ENCODE data around the gene RFFL.
"Not testable (repeated sequence)": the region's sequence is repeated elsewhere in the genome, so short reads cannot be mapped to it uniquely, and the experiment has no call there.

The RFFL gene

DNA sequence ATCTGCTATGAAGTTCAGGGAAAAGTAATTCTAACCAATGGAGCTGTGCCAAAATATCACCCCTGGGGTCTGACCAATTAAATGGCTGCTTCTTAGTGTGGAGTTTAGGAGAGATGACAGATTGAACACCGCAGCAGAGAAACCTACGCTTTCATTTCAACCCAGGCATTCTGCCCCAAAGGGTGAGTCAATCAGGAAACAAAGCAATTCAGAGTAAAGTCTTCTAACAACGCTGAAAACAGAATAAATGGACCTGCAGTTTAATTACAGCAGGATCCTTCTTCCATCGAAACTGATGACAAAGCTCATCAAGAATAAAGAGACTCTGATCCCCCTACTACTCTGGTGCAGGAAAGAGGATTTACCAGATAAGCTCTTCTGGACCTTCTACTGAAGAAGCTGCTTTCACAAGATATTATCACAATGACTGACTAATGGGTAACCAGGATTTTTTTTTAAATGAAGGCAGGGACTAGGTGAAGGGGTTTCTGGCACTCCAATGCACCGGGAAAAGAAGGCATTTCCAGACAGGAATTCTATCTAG lies 16.7 kb downstream of the RFFL start:
- peak; percentile 92 for DNase-seq (ENCODE audit: low spot score)

DNA sequence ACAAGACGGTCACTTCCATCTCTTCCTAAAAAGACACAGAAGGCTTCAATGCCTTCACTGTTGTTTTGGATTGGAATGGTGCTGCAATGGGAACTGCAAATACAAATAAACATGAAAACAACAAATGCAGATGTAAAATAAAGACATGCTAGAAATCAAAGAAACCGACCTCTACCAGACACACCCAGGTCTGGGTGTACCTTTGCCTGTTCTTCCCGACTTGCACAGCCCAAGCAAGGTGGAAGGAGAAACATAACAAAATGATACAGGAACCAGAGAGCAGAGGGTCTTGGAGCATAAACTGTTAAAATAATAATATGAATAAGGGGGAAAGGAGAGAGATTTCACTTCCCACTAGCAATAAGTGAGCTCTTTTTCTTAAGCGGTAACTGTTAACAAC lies 17.3 kb downstream of the RFFL start:
- no peak for DNase-seq (ENCODE audit: low spot score)

DNA sequence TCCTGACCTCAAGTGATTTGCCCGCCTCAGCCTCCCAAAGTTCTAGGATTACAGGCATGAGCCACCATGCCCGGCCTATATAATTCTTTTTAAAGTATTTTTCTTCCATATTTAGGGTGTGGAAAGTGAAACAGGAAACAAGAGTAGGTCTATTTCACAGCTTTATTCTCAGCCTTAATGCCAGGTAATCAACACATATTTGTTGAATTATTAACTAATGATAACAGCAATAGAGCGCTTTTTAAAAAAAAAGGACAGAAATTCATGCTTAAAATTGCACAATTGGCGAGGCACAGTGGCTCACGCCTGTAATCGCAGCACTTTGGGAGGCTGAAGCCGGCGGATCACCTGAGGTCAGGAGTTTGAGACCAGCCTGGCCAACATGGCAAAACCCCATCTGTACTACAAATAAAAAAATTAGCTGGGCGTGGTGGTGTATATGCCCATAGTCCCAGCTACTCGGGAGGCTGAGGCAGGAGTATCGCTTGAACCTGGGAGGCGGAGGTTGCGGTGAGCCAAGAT lies 18.0 kb downstream of the RFFL start:
- not testable (repeated sequence) for DNase-seq (ENCODE audit: low spot score)

DNA sequence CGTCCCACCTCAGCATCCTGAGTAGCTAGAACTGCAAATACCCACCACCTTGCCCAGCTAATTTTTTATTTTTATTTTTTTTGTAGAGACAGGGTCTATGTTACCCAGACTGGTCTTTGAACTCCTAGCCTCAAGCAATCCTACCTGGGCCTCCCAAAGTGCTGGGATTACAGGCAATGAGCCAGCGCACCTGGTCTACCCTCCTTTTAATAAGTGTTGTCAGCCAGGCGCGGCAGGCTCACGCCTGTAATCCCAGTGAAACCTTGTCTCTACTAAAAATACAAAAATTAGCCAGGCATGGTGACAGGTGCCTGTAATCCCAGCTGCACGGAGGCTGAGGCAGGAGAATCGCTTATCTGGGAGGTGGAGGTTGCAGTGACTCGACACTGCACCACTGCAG lies 19.3 kb downstream of the RFFL start:
- DNase-seq (ENCODE audit: low spot score) = no peak

DNA sequence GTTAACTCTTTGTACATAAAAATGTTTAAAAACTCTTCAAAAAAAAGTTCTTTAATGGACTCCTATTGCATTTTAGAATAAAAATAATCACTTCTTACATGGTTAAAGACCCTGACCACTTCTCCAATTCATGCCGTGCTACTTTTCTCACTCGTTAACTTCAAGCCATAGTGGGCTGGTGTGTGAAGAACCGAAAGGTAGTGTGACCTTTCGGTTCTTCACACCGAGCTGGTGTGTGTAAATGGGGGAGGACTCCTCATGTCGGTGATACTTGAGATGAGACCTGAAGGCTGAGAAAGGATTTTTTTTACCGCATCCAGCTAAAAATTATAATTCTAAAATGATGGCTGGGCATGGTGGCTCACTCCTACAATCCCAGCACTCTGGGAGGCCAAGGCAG lies 22.1 kb downstream of the RFFL start:
- DNase-seq (ENCODE audit: low spot score) = no peak

DNA sequence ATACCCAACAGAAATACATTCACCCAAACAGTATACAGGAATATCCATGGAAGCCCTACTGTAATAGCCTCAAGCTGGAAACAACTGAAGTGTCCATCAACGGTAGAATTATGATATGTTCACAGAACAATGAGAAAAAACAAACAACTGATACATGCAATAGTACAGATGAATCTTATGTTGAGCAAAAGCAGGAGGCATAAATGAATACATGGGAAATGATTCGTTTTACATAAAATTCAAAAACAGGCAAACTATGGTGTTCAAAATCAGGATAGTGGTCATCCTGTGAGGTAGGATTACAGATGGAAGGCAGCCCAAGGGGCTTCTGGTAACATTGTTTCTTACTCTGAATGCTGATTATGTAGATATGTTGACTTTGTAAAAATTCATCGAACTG lies 25.1 kb downstream of the RFFL start:
- no peak for DNase-seq (ENCODE audit: low spot score)

DNA sequence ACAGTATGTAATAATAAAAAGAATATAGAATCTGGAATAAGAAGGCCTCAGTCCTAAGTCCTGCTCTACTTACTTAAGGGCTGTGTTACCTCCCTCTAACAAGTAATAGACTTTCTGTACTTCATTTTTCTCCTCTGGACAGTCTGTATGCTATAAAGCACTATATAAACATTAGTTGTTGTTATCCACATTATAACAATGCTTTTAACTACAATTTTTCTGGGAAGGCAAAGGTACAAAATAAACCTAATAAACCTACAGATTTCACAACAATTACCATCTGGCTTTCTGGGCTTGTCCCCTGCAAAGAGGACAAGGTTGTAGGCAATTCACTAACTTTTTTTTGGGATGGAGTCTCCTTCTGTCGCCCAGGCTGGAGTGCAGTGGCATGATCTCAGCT lies 32.7 kb downstream of the RFFL start:
- DNase-seq (ENCODE audit: low spot score) = no peak

DNA sequence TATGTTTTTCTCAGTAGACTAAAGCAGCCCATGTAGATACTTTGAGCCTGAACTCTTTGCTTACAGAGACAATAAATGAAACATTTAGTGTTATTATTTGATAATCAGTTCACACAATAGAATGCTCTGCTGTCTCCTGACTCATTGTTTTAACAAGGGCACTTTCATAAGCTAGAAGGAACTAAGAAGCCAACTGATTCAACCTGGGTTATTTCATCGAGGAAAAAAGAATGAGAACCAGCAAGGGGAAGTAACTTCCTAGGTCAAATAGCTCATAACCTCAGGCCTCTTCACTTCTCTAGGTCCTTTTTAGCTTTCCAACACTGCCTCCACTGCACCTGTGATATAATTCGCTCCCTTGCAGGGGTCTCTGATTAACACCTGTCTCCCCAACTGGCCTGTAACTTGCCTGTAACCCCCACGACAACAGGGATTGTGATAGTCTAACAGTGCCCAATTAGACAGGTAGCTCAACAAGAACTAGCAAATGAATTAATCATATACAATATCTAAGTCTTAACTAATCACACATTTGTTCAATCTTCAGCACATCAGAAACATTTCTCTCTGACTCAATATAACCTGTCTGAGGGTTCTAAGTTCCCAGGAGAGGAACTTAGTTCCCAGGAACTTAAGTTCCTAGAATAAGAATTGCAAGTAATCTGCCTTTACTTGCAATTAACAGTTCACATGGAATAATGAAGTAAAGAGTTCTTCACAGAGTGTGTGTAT lies 34.8 kb downstream of the RFFL start:
- DNase-seq (ENCODE audit: low spot score) = no peak

DNA sequence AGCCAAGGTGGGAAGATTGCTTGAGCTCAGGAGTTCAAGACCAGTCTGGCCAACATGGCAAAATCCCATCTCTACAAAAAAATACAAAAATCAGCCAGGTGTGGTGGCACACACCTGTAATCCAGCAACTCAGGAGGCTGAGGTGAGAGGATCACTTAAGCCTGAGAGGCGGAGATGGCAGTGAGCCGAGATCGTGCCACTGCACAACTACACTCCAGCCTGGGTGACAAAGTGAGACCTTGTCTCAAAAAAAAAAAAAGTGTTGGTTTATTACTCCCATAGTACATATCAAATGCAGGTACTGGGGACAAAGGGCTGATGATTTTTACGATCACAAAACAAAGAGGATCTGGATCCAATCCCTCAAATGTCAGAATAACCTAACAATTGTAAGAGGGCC lies 35.4 kb downstream of the RFFL start:
- not testable (repeated sequence) for DNase-seq (ENCODE audit: low spot score)

DNA sequence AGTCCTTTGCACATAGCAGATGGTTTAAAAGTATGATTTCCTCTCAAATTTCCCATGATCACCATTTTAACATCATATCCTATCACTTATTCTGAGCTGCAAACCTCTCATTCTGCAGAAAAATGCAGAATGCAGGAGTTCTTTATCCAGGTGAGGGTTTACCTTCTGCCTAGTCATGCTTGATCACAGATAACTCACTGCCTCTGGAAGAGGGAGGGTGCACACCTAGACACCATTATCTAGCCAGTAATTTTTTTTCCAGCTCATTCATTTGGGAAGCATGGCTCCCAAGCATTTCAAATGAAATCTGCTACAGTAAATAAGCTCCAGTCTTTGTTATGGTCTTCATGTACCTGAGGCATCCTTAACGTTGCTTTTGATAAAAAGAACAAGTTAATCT lies 38.0 kb downstream of the RFFL start:
- DNase-seq (ENCODE audit: low spot score) = no peak

DNA sequence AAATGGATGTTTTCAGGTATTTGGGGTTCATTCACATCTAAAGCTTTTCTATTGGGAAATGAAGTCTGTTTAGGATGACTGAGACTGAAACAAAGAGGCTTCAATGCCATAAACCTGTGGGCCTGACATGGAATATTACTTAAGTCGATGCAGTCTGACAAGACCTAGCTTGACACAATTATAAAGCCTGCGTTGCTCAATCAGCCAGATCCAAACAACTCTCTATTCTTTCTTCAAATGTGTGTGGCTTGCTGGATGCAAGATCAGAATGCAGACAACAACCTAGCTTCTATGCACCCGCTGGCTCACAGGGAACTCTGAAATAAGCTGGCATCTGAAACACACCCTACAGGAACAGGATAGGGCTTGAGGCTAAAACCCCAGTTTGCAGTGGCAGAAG lies 40.0 kb downstream of the RFFL start:
- DNase-seq (ENCODE audit: low spot score) = no peak

DNA sequence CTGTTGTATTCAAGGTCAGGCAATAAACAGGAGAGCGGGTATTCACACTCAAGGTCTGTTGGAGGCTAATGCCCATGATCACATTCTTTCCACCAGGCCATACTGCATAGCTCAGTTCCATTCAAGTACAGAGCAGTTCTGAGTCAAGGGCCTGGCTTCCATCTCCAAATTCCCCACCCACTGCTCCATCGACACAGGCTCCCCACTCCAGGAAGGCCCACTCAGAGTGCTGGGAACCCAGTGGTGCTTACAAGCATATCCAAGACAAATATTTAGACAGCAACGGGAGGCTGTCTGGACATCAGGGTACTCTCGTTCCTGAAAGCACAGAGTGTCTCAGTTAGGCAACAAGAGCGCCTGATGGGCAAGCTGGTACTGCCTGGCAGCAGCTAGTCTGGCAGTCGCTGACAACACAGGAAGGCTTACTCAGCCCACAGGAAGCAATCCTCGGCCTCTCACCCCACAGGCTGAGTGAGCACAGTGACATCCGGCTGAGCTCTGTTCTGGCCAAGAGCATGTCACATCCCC lies 40.9 kb downstream of the RFFL start:
- DNase-seq (ENCODE audit: low spot score) = peak; percentile 91

DNA sequence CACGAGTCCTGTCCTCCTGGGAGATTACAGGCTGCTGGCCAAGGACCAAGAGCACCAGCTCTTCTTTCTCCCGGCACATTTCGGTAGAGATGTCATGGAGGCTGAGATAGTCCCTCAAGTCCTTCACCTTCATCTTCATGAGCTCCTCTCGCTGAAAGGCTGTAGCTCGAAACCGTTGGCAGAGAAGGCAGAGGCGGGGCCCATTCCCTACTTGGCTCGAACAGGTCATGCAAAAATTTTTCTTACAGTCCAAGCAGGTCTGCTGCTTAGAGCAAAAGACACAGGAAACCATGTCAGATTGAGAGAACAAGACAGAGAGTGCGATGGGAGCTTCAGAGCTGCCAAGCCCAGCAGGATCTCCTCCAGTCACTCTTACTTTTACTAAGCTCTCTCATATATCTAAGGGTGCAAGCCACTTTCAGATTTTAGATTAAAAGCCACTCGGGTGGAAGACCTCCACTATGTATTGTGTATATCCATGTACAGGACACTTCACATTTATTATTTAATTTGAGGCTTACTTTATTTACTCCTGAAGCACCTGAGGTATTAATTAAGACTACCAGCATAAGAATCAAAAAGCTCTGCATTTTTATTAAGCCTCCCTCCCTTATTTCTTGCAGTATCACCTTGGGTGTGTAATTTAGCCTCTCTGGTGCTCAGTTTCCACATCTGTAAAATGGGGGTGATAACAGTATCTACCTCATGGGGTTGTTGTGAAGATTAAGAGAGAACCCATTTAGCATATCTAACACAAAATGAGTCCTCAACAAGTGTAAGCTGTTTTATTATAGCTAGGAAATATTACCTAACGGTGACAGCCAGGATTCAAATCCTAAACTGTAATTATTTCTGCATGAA lies 41.8 kb downstream of the RFFL start:
- DNase-seq (ENCODE audit: low spot score) = peak; percentile 49

DNA sequence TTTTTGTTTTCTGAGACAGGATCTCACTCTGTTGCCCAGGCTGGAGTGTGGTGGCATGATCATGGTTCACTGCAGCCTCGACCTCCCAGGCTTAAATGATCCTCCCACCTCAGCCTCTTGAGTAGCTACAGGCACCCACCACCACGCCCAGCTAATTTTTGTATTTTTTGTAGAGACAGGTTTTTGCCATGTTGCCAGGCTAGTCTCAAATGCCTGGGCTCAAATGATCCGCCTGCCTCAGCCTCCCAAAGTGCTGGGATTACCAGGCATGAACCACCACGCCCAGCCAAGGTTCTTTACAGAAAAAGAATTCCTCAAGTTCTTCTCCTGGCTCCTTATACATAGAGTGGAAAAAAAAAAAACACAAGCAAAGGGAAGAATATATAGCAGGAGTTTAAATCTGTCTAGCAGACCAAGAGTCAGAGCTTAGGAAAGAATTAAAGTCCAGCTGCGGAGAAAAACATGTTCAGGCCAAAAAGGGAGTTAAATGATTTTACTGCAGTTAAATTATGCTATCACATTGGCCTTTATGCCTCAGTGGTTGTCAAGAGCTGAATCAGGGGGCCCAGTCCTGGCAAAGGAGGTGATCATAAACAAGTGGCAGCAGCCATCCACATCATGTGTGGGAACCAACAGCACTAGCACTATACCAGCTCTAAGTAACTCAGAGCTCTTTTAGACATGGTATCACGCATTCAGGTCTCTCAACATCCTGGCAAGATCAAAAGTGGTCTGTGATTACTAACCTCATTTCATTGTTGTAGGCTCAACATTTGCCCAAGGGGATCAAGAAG lies 43.9 kb downstream of the RFFL start:
- no peak for DNase-seq (ENCODE audit: low spot score)

DNA sequence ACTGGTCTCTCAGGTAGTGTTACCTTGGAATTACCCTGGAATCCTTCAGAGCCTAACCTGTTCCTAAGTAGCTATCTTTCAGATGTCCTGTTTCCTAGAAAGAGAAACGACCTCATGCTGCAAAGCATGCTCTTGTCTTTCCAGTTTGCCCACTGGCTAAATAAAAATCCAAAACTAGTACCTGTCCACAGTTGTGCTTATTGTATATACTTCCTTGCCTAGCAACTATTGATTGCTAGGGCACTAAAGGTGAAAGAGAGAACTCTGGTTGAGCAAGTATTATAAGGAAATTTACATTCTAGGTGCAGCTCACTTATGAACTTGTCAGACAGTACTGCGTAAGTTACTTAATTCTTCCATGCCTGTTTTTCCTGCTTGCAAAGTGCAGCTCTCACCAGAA lies 44.7 kb downstream of the RFFL start:
- DNase-seq (ENCODE audit: low spot score) = no peak

DNA sequence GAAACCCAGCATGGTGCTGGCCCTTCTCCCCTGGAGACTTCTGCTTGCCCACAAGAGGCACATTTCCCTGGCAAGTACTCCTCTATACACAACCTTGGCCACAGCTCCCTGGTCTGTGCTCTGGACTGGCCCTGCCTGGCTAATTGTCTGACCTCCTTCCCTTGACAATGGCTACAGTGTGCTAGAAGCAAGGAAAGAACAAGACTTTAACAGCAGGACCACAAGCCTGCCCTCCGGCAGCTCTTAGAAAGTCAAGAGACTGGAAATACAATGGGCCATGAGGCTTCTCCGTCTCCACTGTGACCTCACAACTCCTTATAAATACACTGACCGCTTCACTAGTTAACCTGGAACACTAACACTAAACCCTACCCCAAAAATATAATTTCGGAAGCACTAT lies 46.5 kb downstream of the RFFL start:
- DNase-seq (ENCODE audit: low spot score) = no peak

DNA sequence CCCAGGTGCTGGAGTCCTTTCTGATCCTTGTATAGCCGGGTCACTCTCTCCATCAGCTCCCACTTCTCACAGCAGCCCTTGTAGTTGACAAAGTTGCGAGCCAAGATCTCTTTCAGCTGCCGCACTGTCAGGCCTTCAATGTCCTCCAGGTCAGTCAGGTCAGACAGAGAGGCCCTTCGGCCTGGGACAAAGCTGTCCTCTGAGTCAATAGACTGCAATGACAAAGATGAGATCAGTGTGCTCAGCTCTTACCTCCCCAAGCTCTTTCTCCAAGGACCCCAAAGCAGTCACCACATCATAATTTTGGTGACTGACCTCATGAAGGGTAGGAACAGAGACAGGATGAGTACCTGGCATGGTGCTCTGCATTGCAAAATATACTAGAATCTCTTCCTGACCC lies 47.1 kb downstream of the RFFL start:
- no peak for DNase-seq (ENCODE audit: low spot score)

DNA sequence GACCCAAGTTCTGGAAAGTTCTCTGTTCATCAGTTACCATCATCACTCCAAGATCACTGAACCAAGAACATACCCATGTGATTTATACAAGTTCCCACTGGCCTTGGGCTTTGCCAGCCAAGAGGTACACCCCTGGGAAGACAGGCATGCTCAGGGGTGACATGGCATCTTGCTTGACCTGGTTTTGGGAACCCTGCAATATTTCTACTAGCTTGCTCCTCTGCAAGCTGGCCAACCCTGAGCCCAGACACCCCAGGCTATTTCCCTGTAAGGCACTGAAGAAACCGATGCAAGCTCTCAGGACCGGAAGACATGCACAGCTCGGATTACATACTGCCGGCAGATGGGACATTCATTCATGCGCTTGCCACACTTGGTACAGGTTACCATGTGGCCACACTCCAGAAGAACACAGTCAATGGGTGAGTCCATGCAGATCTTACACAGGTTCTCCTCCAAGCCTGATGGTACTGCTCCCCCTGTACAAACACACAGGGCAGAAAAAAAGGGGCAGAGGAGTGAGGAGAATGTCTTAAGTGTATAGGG lies 51.8 kb downstream of the RFFL start:
- DNase-seq (ENCODE audit: low spot score) = no peak

DNA sequence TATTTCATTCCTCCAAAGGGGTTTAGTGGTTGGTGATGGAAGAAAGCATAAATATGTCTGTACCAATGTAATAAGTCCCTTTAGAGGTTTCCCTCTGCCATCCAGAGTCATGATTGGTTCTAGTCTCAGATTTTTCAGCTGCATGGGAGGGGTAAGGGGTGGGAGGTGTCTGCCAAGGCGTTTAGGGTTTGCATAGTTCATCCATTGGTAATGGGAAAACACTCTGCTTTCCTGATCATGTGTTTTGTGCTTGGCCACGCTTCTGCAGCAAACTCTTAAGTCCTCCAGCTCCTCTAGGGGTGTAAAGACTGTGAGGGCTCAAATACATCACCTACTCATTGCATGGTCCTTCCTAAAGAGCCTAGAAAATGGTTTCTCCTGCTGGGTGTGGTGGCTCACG lies 53.4 kb downstream of the RFFL start:
- no peak for DNase-seq (ENCODE audit: low spot score)

DNA sequence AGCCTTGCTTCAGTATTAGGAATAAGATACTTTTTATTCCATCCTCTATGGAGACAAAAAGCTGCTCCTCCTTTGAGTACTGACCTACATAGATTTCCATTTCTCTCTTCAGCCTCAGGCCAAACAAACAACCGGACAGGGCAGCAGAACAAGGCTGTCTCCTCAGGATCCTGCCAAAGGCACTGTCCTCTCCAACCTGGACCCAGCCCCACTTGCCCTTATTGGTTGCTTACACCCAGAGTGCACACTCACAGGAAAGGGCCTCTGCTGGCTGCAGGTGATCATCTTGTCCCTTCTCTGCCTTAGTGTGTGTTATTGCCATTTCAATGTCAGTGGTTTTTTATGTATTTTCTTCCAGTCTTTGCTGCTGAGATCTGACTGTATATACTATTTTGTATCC lies 56.5 kb downstream of the RFFL start:
- DNase-seq (ENCODE audit: low spot score) = no peak

DNA sequence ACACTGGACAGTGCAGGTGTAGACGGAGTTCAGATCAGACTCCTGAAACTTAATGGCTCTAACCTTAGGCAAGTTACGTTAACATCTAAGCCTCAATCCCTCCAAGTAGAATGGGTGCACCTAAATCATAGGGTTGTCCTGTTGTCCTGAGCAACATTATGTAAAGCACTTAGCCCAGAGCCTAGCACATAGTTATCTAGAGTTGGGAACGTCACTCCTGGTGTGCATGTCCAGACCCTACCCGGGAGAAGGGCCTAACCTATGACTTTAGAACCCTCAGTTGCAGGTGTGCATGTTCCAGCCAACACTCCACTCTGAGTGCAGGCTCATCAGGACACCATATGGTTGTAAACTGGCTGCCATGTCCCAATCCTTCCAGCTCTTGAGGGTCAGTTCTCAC lies 57.2 kb downstream of the RFFL start:
- DNase-seq (ENCODE audit: low spot score) = no peak

DNA sequence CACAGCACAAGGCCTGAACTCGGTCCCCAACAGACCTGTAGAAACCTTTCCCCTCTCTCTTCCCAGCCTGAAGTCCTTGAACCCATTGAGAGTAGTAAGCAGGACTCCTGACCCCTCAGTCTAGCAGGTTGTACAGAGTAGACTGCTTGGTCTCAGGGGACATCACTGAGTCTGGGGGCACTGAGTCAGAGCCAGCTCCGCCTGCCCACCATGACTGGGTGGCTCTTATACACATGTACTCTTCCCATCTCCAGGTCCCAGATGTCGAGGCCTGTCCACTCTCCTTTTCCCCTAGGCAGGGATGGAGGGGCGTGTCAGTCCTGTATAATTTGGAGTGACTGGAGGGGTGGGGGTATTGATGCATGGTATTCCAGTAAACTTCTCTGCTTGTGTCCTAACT lies 59.7 kb downstream of the RFFL start:
- no peak for DNase-seq (ENCODE audit: low spot score)

All from activated CD4-positive, alpha-beta T cell treated with anti-CD3 and anti-CD28 coated beads, Interleukin-2, Interleukin-4, amounts not matched to agents 100 ng/mL and 50 ng/mL, durations not matched to agents 16 hours and 8 hours (primary cell).